Measurements from ENCODE around the gene NTM.
"Not testable (repeated sequence)": the region's sequence is repeated elsewhere in the genome, so short reads cannot be mapped to it uniquely, and the experiment has no call there.

The NTM gene

DNA sequence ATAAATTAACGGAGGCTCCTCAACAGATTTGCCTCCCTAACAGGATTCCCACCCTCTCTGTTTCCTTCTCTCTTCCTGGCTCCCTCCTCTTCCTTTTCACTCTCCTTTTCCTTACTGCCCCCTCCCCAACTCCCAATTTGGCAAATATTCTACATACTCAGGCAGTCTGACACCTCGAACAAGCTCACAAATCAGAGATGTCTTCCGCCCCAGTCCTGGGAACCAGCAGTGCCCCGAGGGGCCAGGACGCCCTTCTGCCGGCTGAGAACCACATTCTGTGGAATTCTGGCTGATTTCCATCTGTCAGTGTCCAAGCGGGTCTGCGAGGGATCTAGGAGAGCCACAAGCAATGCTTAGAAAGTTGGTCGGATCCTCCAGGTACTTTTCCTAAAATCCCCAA is 94.0 kb downstream of the NTM start:
- FAIRE-seq, result no peak

- FAIRE-seq, result no peak
These were observed 94.6 kb downstream of the NTM start for GRCh38 chr11:131465039-131465438.

GRCh38 chr11:131465746-131466145 is 95.3 kb downstream of the NTM start:
- no peak for FAIRE-seq

DNA sequence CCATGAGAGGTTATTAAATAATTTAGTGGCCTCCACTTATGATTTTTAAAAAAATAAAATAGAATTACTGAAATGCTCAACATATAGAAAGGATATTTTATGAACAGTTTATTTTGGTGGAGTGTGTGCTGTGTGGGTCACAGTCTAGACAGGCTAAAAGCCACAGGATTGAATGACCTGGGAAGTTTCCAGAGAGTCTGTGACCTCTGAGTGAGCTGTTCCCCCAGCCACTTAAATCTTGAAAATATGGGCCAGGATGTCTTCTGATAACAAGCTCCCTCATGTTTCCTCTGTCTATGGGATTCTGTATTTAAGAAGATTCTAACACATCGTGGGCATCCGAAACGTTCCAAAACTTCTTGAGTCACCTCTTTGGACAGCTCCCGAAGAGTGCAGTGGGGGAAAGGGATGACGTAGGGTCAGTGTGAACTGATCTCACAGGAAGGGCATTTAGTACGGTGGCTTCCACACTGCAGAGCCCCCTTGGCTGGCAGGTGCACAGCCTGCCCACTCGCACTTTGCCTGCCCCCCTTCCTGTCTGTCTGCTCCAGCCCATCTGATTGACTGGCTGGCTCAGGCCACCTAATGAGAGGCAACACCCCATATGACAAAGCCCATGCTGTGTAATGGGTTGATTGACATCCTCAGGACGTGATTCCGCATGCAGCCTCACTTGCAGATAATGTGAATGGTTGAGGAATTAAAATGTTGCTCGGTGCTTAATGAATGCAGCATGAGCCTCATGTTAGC is 97.4 kb downstream of the NTM start:
- no peak for FAIRE-seq

DNA sequence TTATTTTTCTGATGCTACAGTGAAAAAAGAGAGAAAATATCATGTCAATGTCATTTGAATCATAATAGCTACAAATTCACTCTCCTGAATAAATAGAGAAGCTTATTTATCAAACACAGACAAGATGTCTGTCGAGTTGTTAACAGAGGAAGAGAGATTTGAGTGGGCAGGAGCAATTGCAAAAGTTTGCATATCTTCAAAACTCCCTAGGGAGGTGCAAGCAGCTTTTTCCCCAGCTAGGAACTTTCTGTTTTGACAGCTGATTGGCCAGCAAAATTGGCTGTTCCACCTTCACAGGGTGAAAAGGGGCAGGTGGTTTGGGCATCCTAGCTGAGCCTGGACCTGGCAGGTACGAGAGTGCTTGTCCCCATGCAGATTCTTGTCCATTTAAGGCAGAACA is 98.2 kb downstream of the NTM start:
- no peak for FAIRE-seq

DNA sequence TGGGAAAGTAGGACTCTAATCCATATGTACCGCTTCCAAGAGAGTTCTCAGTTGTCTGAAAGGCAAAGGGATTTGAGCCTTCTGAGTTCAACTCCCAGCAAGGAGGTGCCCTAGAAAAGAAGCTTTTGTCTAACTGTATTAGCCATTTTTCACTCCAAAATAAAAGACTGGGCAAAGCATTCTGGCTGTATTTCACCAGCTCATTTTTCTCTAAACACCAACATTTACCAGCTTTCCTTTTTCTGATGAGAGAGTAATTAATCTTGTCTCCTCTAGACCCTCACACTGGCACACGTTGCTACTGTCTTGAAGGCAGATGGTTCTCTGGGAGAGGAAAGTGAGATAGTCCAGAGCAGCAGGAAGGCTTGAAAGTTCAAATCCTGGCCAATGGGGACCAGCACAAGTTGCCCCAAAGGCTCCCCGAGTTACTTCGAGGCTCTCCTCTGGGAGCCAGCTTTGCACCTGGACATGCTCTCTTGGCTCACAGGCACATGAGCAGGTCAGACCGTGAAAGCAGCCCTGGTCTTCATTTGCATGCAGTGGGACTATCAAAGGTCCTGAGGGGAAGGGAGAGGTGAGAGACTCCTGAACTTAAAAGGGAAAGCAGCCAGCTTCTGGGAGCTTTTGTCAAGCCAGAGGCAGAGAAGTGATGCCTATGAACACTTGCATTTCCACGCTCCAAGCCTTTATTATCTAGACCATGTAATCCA is 100.0 kb downstream of the NTM start:
- no peak for FAIRE-seq

DNA sequence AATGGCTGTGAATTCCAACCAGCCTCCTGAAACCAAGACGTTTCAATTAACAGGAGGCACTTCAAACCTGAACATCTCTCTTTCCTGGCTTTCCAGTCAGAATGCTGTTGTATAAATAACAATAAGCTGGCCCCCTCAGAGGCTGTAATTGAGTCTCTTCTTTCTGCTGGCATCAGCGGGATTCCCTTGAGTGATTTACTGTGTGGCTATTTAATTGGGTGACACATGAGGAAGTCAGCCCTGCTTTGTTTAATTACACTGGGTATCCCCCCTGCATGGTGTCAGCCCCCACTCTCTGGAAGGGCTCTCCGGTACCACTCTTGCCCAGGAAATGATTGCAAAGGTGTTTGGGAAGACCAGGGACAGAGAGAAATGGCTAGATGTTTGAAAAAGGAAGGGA is 101.6 kb downstream of the NTM start:
- no peak for FAIRE-seq

- FAIRE-seq, result no peak
These were observed 104.5 kb downstream of the NTM start for GRCh38 chr11:131474947-131475346.

GRCh38 chr11:131476266-131476665 is 105.9 kb downstream of the NTM start:
- no peak for FAIRE-seq

DNA sequence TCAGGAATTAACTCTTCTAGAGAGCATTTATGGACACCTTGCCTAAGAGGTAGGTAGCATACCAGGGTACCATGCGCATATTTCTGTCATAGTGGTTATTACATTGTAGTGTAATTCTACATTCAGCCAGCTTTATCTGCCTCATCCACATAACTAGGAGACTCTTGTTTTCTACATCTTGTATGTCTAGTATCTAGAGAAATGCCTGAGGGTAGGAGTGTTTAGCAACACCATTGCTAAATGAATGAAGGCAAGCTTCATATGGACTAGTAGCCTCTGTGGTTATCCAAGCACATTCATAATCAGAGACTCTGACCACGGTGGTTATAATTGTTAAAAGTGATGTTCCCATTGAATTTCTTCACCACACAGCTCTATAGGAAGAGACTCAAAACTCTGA is 107.9 kb downstream of the NTM start:
- FAIRE-seq, result no peak

- FAIRE-seq, result no peak
These were observed 110.9 kb downstream of the NTM start for GRCh38 chr11:131481303-131481702.

GRCh38 chr11:131481971-131482370 is 111.6 kb downstream of the NTM start:
- FAIRE-seq, result no peak

- no peak for FAIRE-seq
These were observed 113.0 kb downstream of the NTM start for GRCh38 chr11:131483453-131483852.

DNA sequence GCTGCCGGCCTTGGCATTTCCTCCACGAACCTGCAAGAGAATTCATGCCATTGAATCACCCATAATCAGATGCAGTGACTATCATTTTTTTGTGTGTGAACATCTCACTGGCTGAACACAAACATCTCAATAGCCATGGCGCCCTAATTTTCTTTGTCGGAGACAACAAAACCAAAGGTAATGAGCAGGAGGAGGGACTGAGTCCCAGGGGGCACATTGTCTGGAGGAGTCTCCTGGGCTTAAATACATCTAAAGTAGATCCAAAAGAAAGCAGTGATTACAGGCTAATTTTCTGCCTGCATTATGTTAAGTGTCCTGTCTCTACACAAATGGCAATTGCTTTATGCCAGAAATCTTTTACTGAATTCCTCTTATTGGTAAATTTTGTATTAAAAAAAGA is 113.5 kb downstream of the NTM start:
- no peak for FAIRE-seq

DNA sequence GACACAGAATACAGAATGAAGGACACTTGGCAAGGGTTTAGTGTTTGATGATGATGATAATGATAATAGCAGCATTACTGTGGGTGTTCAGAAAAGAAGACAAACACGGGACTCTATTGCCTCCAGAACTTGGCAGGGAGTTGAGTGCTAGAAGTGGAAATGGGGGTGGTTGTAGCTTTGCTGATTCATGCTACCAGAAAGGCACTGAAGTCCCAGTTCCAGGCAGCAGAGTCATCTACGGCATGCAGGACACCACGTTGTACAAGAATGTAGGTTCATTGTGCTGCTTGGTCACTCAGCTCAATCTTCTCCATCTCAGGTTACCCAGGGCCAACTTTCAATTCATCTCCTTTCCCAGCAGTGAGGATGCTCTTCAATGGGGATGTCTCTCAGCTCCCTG is 115.7 kb downstream of the NTM start:
- no peak for FAIRE-seq

DNA sequence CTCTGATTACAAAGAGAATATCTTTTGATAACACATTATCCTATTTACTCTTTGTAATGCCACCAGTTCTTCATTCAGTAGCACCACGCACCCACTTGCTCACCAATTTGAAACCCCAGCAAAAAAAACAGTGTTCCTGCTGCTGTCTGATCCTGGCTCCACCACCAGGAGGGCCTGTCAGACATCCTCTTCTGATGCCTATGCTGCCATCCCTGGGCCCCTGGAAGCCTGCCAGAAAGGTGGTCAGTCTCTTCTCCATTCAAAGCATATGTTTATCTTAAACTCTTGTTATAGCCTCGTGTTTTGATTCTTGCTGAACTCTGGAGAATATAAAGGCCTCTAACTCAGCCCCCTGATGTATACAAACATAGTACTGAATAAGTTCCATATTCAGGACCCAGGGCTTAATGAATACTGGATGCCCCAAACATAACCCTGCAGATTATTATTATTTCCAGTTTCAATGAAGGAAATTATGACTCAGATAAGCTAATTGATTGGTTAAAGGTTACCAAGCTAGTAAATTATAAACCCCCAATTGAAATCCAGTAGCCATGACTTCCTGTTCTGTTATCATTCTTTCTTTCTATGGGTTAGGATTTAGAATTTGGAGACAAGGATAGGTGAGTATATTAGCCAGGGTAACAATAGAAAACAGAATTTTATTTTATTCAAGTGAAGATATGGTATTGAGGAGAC is 116.7 kb downstream of the NTM start:
- no peak for FAIRE-seq

GRCh38 chr11:131488238-131488637 is 117.8 kb downstream of the NTM start:
- FAIRE-seq, result no peak

DNA sequence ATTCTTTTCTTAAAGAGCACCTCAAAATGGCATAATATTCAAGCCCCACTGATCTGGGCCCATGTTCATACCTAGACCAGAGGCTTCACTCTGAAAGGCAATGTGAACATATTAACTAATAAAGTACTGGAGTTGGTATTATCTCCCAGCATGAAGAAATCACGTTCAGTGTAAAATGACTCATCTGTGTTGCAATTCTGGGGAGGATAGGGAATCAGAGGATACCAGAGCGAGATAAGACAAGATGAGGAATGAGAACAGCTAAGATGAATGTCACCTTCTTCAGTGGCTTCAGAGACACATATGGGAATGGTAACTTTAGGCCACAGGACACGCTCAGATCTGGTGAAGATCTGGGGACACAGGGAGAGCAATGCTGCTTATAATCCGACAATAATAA is 121.1 kb downstream of the NTM start:
- FAIRE-seq, result no peak

DNA sequence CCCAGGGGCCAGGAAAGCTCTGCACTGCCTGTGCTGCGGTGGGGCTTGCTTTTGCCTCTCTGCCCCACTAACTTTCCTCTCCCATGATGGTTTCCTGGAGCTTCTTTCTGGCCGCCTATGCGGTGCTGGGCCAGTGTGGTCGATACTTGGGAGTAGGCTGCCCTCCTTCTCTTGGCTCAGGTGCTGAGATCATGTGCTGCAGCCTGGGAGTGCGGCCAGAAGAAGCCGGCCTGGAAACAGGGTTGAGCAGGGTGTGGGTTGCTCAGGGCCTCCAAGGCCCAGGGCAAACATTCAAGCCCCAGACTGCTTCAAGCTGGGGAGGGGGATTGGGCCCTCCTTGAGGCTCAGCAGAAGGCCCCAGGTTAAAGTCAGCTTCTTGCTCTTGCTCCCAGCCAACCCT is 125.0 kb downstream of the NTM start:
- FAIRE-seq, result no peak

GRCh38 chr11:131497686-131498085 is 127.3 kb downstream of the NTM start:
- not testable (repeated sequence) for FAIRE-seq

- FAIRE-seq, result no peak
These were observed 128.3 kb downstream of the NTM start for GRCh38 chr11:131498631-131499160.

DNA sequence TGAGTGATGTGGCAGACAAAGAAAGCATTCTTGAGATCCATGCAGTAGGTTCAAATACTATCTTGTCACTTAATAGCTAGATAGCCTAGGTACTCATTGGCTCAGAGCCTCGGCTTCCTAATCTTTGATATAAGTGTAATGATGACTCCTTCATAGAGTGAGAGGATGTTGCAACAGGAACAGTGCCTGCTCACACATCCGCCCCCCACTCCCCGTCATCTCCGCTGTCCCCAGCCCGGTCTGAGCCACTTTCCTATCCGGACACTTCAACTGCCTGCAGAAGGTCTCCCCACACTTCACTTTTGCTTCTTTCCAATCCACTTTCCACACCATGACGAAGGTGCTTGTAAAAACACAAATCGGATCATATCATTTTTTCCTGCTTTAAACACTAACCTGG is 128.8 kb downstream of the NTM start:
- no peak for FAIRE-seq

DNA sequence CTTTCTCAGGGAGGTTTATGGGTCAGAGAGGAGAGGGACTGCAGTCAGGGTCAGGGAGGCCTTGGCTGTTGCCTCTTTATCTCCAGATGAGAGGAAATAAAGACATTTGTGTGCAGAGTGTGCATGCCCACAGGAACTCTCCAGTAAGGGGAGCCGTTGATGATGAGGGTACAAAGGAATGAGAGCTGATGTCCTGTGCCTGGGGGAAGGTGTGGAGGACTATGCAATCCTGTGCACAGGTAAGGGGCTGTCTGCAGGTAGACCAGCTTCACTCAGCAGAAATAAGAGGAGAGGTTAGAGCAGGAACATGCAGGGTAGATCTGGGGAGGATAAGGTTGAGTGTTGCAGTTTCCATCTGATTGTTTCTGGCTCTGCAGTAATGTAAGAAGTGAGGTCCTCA is 132.6 kb downstream of the NTM start:
- no peak for FAIRE-seq
